ENCODE data around the gene FTSJ1. TPM values are rescaled to one million over a fixed set of nuclear protein-coding genes. Genes with fewer than 3 reads are reported as not detected.

Gene FTSJ1
- total RNA-seq, 1 donor from 2014 or later: 154 TPM

DNA sequence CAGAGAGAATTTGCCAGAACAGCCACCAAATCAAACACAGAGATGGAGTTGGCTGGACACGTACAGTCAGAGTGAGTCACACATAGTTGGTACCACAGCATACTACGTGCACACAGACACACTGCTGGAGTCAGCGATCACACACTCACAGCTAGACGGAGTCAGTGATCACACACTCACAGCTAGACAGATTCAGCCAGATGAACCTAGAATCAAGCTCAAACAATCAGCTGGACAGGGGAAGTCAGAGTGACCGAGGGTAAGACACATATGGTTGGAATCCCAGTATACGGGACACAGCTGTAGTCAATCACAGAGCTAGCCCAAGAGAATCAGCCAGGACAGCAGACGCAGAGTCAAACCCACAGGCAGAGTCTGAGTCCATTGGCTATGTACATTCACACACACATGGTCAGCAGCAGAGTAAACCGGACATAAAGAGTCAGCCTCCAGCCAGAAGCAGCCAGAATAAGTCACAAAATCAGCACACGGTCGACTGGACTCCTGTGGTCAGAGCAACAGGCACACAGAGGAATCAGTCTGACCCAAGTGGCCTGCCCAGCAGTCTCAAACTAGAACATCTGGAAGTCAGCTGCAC, 10.6 kb upstream of the FTSJ1 start:
- DNase-seq (ENCODE audit: low read depth) (peak; percentile 82), FAIRE-seq (peak; percentile 43)
- Histone ChIP-seq H3K4me3 (ENCODE audit: low read depth, low read length) (peak overlapping the region; percentile 14), H3K36me3 (ENCODE audit: control insufficient read depth, insufficient read depth, low read length) (peaks cover 13% of the 10 kb centered on the region), H3K27me3 (ENCODE audit: control insufficient read depth, insufficient read depth, low read length) (no peaks in the 10 kb centered on the region)
- TF ChIP-seq, protein P1, sequence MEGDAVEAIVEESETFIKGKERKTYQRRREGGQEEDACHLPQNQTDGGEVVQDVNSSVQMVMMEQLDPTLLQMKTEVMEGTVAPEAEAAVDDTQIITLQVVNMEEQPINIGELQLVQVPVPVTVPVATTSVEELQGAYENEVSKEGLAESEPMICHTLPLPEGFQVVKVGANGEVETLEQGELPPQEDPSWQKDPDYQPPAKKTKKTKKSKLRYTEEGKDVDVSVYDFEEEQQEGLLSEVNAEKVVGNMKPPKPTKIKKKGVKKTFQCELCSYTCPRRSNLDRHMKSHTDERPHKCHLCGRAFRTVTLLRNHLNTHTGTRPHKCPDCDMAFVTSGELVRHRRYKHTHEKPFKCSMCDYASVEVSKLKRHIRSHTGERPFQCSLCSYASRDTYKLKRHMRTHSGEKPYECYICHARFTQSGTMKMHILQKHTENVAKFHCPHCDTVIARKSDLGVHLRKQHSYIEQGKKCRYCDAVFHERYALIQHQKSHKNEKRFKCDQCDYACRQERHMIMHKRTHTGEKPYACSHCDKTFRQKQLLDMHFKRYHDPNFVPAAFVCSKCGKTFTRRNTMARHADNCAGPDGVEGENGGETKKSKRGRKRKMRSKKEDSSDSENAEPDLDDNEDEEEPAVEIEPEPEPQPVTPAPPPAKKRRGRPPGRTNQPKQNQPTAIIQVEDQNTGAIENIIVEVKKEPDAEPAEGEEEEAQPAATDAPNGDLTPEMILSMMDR (IDR thresholded peaks at IDR 0.05; ENCODE audit: insufficient read depth, low read length, severe bottlenecking): no peak

DNA sequence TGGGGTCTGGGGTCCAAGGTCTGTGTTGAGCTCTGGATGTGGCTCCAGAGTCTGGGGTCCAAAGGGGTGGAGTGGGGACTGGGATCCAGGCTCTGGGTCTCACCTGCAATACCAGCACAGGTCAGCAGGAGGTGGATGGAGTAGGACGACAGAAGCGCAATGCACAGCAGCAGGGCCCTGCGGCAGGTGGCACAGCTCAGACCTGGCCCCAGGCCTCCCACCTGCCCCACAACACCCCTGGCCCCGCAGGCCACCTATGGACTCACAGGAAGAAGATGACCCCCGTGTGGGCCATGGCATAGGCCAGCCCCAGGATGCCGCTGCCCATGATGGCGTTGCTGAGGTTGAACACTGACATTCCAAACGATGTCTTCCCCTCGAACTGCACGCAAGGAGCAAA, 9.3 kb upstream of the FTSJ1 start:
- peak overlapping the region; percentile 56 for H3K4me3 ChIP-seq (ENCODE audit: low read depth, low read length)

DNA sequence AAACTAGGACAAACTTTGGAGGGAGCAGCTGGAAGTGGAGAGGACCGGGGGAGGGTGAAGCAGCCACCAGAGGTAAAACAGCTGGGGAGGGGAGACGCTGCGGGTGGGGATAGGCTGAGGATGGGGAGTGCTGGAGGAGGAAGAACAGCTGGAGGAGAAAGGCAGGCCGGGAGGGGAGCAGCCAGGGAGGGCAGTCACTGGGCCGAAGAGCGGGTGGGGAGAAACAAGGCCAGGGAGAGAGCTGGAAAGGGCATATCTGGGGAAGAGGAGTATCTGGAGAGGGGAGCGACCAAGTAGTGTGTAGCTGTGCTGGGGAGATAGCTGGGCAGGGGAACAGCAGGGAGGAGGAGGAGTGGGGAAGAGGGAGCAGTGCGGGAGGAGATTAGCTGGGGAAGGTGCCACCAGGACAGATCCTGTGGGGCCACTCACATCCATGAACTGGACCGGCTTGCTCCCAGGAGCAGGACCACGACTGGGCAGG, 8.7 kb upstream of the FTSJ1 start:
- Histone ChIP-seq H3K4me3 (ENCODE audit: low read depth, low read length) (peak overlapping the region; percentile 56), H3K36me3 (ENCODE audit: control insufficient read depth, insufficient read depth, low read length) (peaks cover 10% of the 10 kb centered on the region), H3K27me3 (ENCODE audit: control insufficient read depth, insufficient read depth, low read length) (no peaks in the 10 kb centered on the region)
- FAIRE-seq (no peak), DNase-seq (ENCODE audit: low read depth) (no peak)
- TF ChIP-seq, protein P1 (IDR thresholded peaks at IDR 0.05; ENCODE audit: insufficient read depth, low read length, severe bottlenecking): no peak

More for the DNA sequence above, 9.3 kb upstream of the FTSJ1 start:
- Histone ChIP-seq H3K27me3 (ENCODE audit: control insufficient read depth, insufficient read depth, low read length) (no peaks in the 10 kb centered on the region), H3K36me3 (ENCODE audit: control insufficient read depth, insufficient read depth, low read length) (peaks cover 10% of the 10 kb centered on the region)
- DNase-seq (ENCODE audit: low read depth): no peak
- TF ChIP-seq, protein P1 (IDR thresholded peaks at IDR 0.05; ENCODE audit: insufficient read depth, low read length, severe bottlenecking): peak; percentile 22
- no peak for FAIRE-seq

- Histone ChIP-seq H3K4me3 (ENCODE audit: low read depth, low read length) (peak overlapping the region; percentile 56), H3K27me3 (ENCODE audit: control insufficient read depth, insufficient read depth, low read length) (no peaks in the 10 kb centered on the region), H3K36me3 (ENCODE audit: control insufficient read depth, insufficient read depth, low read length) (peaks cover 10% of the 10 kb centered on the region)
- TF ChIP-seq, protein P1 (IDR thresholded peaks at IDR 0.05; ENCODE audit: insufficient read depth, low read length, severe bottlenecking): no peak
- DNase-seq (ENCODE audit: low read depth) (no peak), FAIRE-seq (no peak)
Observed at GRCh38 chrX:48468247-48468671, 7.7 kb upstream of the FTSJ1 start.

DNA sequence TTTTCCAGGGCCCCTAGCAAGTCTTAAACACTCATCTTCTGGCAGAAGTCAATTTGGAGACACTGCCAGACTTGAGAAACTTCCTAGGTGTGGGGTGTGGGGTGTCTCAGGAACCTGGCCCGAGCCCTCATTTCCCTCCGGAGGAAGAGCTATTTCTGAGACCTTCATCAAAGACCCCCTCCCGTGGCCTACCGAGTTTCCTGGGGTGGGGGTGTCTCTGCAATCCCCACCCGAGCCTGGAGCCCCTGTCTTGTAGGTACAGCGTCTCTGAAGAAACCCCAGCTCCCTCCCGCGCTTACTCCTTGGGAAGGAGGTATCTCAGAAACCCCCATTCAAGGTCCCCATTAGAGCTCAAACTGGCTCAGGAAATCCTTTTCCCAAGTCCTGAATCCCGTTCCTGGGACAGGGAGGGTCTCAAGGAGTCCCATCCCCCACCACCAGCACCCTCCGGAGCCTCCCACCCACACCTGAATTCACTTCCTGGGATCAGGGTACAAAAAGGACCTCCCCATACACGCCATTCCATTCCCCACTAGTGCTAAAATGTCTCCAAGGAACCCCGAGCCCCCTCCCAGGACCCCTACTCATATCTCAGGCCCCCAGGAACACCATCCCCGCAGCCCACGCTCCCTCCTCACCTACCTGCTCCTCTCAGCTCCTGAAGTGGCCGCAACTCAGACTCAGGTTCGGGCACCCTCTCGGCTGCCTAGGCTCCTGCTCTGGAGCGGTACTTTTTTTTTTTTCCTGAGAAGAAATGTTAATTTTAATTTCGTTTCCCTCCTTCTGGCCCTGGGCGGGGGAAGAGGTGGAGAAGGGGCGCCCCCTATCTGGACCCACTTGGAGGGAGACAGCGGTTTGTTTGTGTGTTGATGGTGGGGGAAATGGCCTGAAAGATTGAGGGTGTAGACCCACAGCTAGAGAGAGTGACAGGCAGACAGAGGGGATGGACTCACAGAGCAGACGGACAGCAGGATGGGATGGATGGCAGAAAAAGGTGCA, 7.0 kb upstream of the FTSJ1 start:
- DNase-seq (ENCODE audit: low read depth) (no peak), FAIRE-seq (no peak)
- H3K27me3 ChIP-seq (ENCODE audit: control insufficient read depth, insufficient read depth, low read length): no peaks in the 10 kb centered on the region
- H3K4me3 ChIP-seq (ENCODE audit: low read depth, low read length): peak overlapping the region; percentile 56
- peaks cover 10% of the 10 kb centered on the region for H3K36me3 ChIP-seq (ENCODE audit: control insufficient read depth, insufficient read depth, low read length)
- TF ChIP-seq, protein P1 (IDR thresholded peaks at IDR 0.05; ENCODE audit: insufficient read depth, low read length, severe bottlenecking): peak; percentile 15
